PC-9 (cell line): ENCODE data around the gene CDC27.

ENCODE experiments used
- EZH2 ChIP-seq: fragments of 200-600 bp; sonication (generic); IDR thresholded peaks from 2 replicates; pipeline ENCODE4 v1.8.0; 2017; ENCODE audit warnings: antibody characterized with exemption, low read depth
- TF ChIP-seq, protein P1 (sequence below): fragments of 200-600 bp; sonication (generic); conservative IDR thresholded peaks from 2 replicates; pipeline ENCODE4 v1.6.1; 2017; ENCODE audit warnings: mixed run types, antibody characterized with exemption, mild to moderate bottlenecking, moderate library complexity

DNA sequence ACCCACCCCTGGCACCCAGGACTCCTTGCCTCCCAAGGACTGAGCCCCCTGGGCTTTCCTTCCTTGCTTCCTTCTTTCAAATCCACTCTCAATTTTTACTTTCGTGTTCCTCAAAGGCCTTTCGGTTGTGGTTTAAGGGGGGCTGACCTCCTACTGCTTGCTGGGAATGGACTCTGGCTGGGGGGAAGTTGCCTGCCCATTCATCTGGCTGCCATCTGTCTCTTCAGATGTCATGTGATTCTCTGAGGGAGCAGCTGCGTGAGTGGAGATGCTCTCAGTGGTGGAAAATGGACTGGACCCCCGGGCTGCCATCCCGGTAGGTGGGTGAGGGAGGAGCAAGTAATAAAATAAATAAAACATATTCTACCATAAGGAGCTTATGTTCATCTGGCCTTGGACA, 116.2 kb downstream of the CDC27 start:
- TF ChIP-seq, protein P1, sequence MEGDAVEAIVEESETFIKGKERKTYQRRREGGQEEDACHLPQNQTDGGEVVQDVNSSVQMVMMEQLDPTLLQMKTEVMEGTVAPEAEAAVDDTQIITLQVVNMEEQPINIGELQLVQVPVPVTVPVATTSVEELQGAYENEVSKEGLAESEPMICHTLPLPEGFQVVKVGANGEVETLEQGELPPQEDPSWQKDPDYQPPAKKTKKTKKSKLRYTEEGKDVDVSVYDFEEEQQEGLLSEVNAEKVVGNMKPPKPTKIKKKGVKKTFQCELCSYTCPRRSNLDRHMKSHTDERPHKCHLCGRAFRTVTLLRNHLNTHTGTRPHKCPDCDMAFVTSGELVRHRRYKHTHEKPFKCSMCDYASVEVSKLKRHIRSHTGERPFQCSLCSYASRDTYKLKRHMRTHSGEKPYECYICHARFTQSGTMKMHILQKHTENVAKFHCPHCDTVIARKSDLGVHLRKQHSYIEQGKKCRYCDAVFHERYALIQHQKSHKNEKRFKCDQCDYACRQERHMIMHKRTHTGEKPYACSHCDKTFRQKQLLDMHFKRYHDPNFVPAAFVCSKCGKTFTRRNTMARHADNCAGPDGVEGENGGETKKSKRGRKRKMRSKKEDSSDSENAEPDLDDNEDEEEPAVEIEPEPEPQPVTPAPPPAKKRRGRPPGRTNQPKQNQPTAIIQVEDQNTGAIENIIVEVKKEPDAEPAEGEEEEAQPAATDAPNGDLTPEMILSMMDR = no peak
- TF ChIP-seq EZH2 = no peak
